Islet of Langerhans (tissue), 1 donor: ENCODE data around the gene PHF20.
"Not testable (repeated sequence)": the region's sequence is repeated elsewhere in the genome, so short reads cannot be mapped to it uniquely, and the experiment has no call there.

Experiments
- FAIRE-seq: peaks from one replicate; lab custom pipeline; 2011; peaks lifted over from hg19 to GRCh38; lab: Jason Lieb, UNC

The PHF20 gene

GRCh38 chr20:35739294-35740163 is 32.3 kb upstream of the PHF20 start:
- FAIRE-seq = no peak

- no peak for FAIRE-seq
These were observed 29.7 kb upstream of the PHF20 start, which contains the start of gene RBM39 for GRCh38 chr20:35741892-35742740. Gene RBM39, minus strand, starts transcription at chr20:35742260. Its CDS starts 1,386 bp downstream, at chr20:35740874.

GRCh38 chr20:35742741-35743523 is 28.9 kb upstream of the PHF20 start:
- FAIRE-seq = no peak

- no peak for FAIRE-seq
These were observed 27.9 kb upstream of the PHF20 start for GRCh38 chr20:35743693-35744491.

GRCh38 chr20:35744492-35744841 is 27.3 kb upstream of the PHF20 start:
- not testable (repeated sequence) for FAIRE-seq

- no peak for FAIRE-seq
These were observed 21.2 kb upstream of the PHF20 start for GRCh38 chr20:35750611-35751010.

GRCh38 chr20:35756404-35756803 is 15.4 kb upstream of the PHF20 start:
- no peak for FAIRE-seq

- FAIRE-seq = no peak
These were observed 14.6 kb upstream of the PHF20 start for GRCh38 chr20:35757098-35757705.

GRCh38 chr20:35761548-35761947 is 10.3 kb upstream of the PHF20 start:
- not testable (repeated sequence) for FAIRE-seq

GRCh38 chr20:35762461-35762860 is 9.4 kb upstream of the PHF20 start:
- FAIRE-seq = no peak

GRCh38 chr20:35764936-35765335 is 6.9 kb upstream of the PHF20 start:
- not testable (repeated sequence) for FAIRE-seq

- FAIRE-seq = no peak
These were observed 5.0 kb upstream of the PHF20 start for GRCh38 chr20:35766843-35767242.

- FAIRE-seq = no peak
These were observed 3.9 kb upstream of the PHF20 start for GRCh38 chr20:35767683-35768481.

GRCh38 chr20:35768731-35769664 is 2.8 kb upstream of the PHF20 start:
- FAIRE-seq = no peak

- FAIRE-seq = no peak
These were observed 487 bp upstream of the PHF20 start for GRCh38 chr20:35771367-35771688.

GRCh38 chr20:35772563-35773058 is 796 bp downstream of the PHF20 start:
- FAIRE-seq = no peak

- no peak for FAIRE-seq
These were observed 1.4 kb downstream of the PHF20 start for GRCh38 chr20:35773154-35773751.

GRCh38 chr20:35774391-35774790 is 2.6 kb downstream of the PHF20 start:
- FAIRE-seq = no peak
